Measurements from ENCODE around the gene HEMGN. TPM values are rescaled to one million over a fixed set of nuclear protein-coding genes. Genes with fewer than 3 reads are reported as not detected.

The HEMGN gene
- total and polyA plus RNA-seq, 2 donors (not counting 1 experiment from before 2014, with no cell fraction given): not detected

DNA sequence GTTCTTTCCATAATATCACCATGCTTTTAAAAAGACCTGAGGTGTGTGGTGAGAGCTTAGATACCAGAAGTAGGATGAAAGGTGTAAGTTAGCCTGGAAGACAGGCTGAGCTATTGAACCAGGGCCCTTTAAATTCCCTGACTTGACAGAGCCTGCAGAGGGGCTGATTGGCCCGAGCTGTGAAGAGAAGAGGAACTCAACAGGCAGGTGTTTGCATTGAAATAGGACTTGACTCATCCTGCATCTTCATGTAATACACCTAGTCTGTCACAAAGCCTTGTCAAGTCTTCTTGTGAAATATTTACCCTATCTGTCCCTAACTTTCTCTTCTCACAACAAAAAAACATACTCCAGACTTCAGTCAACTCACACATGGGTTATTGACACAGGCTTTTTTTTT, 28.5 kb upstream of the HEMGN start:
- H3K9me3 ChIP-seq (ENCODE audit: control insufficient read depth, insufficient read depth, low read depth, low read length): no peaks in the 10 kb centered on the region
- no peaks in the 10 kb centered on the region for H3K36me3 ChIP-seq (ENCODE audit: control insufficient read depth, insufficient read depth, low read length)
- H4K20me1 ChIP-seq (ENCODE audit: control insufficient read depth, extremely low read depth, insufficient read depth, low read length): no peaks in the 10 kb centered on the region
- no peak overlapping the region for H2AFZ ChIP-seq (ENCODE audit: low read length)
- H3K4me3 ChIP-seq (replicated peaks in 1 of 4; ENCODE audit: control extremely low read depth in 1 of 4, insufficient read depth in 1 of 4, low read depth in 3 of 4, low read length in 4 of 4): no peak overlapping the region
- no peak overlapping the region for H3K27ac ChIP-seq (ENCODE audit: insufficient read depth, low read length)
- H3K4me1 ChIP-seq (ENCODE audit: control insufficient read depth, extremely low read depth, insufficient read depth, low read length): no peaks in the 10 kb centered on the region
- no peak overlapping the region for H3K9ac ChIP-seq (ENCODE audit: insufficient read depth, low read length)
- H3K79me2 ChIP-seq (ENCODE audit: control insufficient read depth, insufficient read depth, low read length): no peaks in the 10 kb centered on the region
- DNase-seq (ENCODE audit: low read depth in 2 of 2): no peak
- peaks cover 7% of the 10 kb centered on the region for H3K27me3 ChIP-seq (ENCODE audit: control insufficient read depth, insufficient read depth, low read length)
- no peak for TF ChIP-seq EZH2 (IDR thresholded peaks at IDR 0.05; ENCODE audit: low read length, missing control alignments)
- TF ChIP-seq, protein P1, sequence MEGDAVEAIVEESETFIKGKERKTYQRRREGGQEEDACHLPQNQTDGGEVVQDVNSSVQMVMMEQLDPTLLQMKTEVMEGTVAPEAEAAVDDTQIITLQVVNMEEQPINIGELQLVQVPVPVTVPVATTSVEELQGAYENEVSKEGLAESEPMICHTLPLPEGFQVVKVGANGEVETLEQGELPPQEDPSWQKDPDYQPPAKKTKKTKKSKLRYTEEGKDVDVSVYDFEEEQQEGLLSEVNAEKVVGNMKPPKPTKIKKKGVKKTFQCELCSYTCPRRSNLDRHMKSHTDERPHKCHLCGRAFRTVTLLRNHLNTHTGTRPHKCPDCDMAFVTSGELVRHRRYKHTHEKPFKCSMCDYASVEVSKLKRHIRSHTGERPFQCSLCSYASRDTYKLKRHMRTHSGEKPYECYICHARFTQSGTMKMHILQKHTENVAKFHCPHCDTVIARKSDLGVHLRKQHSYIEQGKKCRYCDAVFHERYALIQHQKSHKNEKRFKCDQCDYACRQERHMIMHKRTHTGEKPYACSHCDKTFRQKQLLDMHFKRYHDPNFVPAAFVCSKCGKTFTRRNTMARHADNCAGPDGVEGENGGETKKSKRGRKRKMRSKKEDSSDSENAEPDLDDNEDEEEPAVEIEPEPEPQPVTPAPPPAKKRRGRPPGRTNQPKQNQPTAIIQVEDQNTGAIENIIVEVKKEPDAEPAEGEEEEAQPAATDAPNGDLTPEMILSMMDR (conservative IDR thresholded peaks at IDR 0.05 in 1 of 2, IDR thresholded peaks at IDR 0.05 in 1 of 2; ENCODE audit: low read depth in 1 of 2, low read length in 2 of 2): no peak
- H3K4me2 ChIP-seq (ENCODE audit: extremely low read depth, insufficient read depth, low read length): no peak overlapping the region

DNA sequence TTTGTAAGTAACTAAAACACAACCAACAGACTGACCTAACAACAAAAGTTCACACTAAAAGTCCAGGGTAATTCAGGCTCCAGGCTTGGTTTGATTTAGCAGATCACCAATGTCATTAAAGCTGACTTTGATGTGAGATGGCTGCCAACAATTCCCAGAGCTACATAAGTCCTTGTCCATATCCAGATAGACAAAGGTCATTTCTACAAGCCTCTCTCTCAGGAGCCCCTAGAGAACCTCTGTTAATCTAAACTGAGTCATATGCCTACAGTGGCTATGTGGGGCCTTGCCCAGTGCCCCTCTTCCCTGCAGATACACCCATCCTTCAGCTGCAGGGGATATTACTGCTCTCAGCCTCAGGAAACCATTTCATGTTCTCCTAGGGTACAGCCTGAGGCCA, 26.9 kb upstream of the HEMGN start:
- no peak overlapping the region for H2AFZ ChIP-seq (ENCODE audit: low read length)
- no peak overlapping the region for H3K9ac ChIP-seq (ENCODE audit: insufficient read depth, low read length)
- no peaks in the 10 kb centered on the region for H3K36me3 ChIP-seq (ENCODE audit: control insufficient read depth, insufficient read depth, low read length)
- no peaks in the 10 kb centered on the region for H3K4me1 ChIP-seq (ENCODE audit: control insufficient read depth, extremely low read depth, insufficient read depth, low read length)
- no peaks in the 10 kb centered on the region for H3K9me3 ChIP-seq (ENCODE audit: control insufficient read depth, insufficient read depth, low read depth, low read length)
- no peaks in the 10 kb centered on the region for H4K20me1 ChIP-seq (ENCODE audit: control insufficient read depth, extremely low read depth, insufficient read depth, low read length)
- DNase-seq (ENCODE audit: low read depth in 2 of 2): no peak
- H3K79me2 ChIP-seq (ENCODE audit: control insufficient read depth, insufficient read depth, low read length): no peaks in the 10 kb centered on the region
- peaks cover 7% of the 10 kb centered on the region for H3K27me3 ChIP-seq (ENCODE audit: control insufficient read depth, insufficient read depth, low read length)
- no peak for TF ChIP-seq EZH2 (IDR thresholded peaks at IDR 0.05; ENCODE audit: low read length, missing control alignments)
- TF ChIP-seq, protein P1 (conservative IDR thresholded peaks at IDR 0.05 in 1 of 2, IDR thresholded peaks at IDR 0.05 in 1 of 2; ENCODE audit: low read depth in 1 of 2, low read length in 2 of 2): no peak
- no peak overlapping the region for H3K4me2 ChIP-seq (ENCODE audit: extremely low read depth, insufficient read depth, low read length)
- no peak overlapping the region for H3K27ac ChIP-seq (ENCODE audit: insufficient read depth, low read length)
- H3K4me3 ChIP-seq (replicated peaks in 1 of 4; ENCODE audit: control extremely low read depth in 1 of 4, insufficient read depth in 1 of 4, low read depth in 3 of 4, low read length in 4 of 4): no peak overlapping the region

DNA sequence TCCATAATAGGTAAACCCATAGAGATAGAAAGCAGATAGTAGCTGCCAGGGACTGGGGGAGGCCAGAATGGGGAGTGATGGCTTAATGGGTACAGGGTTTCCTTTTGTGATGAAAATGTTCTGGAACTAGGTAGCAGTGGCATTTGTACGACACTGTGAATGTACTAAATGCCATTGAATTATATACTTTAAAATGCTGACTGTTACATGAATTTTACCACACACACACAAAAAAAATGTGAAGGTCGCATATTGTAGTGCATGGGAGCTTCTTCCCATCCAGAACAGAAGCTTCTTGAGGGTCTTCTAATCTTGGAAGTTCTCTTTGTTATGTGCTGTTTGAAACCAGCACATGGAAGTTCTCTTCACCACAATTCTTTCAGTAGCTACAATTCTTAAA, 25.3 kb upstream of the HEMGN start:
- TF ChIP-seq EZH2 (IDR thresholded peaks at IDR 0.05; ENCODE audit: low read length, missing control alignments): no peak
- TF ChIP-seq, protein P1 (conservative IDR thresholded peaks at IDR 0.05 in 1 of 2, IDR thresholded peaks at IDR 0.05 in 1 of 2; ENCODE audit: low read depth in 1 of 2, low read length in 2 of 2): no peak
- no peak overlapping the region for H3K9ac ChIP-seq (ENCODE audit: insufficient read depth, low read length)
- no peak overlapping the region for H3K27ac ChIP-seq (ENCODE audit: insufficient read depth, low read length)
- no peak overlapping the region for H3K4me3 ChIP-seq (replicated peaks in 1 of 4; ENCODE audit: control extremely low read depth in 1 of 4, insufficient read depth in 1 of 4, low read depth in 3 of 4, low read length in 4 of 4)
- H3K4me1 ChIP-seq (ENCODE audit: control insufficient read depth, extremely low read depth, insufficient read depth, low read length): peaks cover 3% of the 10 kb centered on the region
- no peaks in the 10 kb centered on the region for H3K79me2 ChIP-seq (ENCODE audit: control insufficient read depth, insufficient read depth, low read length)
- no peak overlapping the region for H3K4me2 ChIP-seq (ENCODE audit: extremely low read depth, insufficient read depth, low read length)
- H4K20me1 ChIP-seq (ENCODE audit: control insufficient read depth, extremely low read depth, insufficient read depth, low read length): no peaks in the 10 kb centered on the region
- peaks cover 7% of the 10 kb centered on the region for H3K27me3 ChIP-seq (ENCODE audit: control insufficient read depth, insufficient read depth, low read length)
- H3K9me3 ChIP-seq (ENCODE audit: control insufficient read depth, insufficient read depth, low read depth, low read length): no peaks in the 10 kb centered on the region
- no peak overlapping the region for H2AFZ ChIP-seq (ENCODE audit: low read length)
- DNase-seq (ENCODE audit: low read depth in 2 of 2): no peak
- no peaks in the 10 kb centered on the region for H3K36me3 ChIP-seq (ENCODE audit: control insufficient read depth, insufficient read depth, low read length)
